Uterus (tissue), 2 donors: Measurements from ENCODE around the gene UBL3.

Experiments used
- CTCF ChIP-seq, 4 experiments: fragments of 200-600 bp in 2 of 4; fragments of 450-650 bp in 2 of 4; sonication (generic) in 2 of 4; IDR thresholded peaks; one replicate each; pipeline ENCODE4 v1.5.1; 2016 to 2019; ENCODE audit warnings: antibody characterized with exemption in 4 of 4, mild to moderate bottlenecking in 2 of 4, moderate library complexity in 1 of 4
- POLR2A ChIP-seq, 2 donors: fragments of 450-650 bp; IDR thresholded peaks; one replicate each; pipeline ENCODE4 v1.6.1; 2016; ENCODE audit warnings: antibody characterized with exemption in 2 of 2, mild to moderate bottlenecking in 1 of 2, moderate library complexity in 1 of 2

- no peak for TF ChIP-seq CTCF (IDR thresholded peaks at IDR 0.05)
- TF ChIP-seq POLR2A (IDR thresholded peaks at IDR 0.05) = peak in 1 of 2 donors; percentile 8
These were observed 1.3 kb downstream of the UBL3 start for GRCh38 chr13:29849071-29849631.
